Breast epithelium (tissue), 3 donors: Measurements from ENCODE around the gene MZB1.

Experiments
- POLR2A ChIP-seq: fragments of 450-650 bp; IDR thresholded peaks from one replicate; pipeline ENCODE4 v1.6.1; 2016; ENCODE audit warnings: antibody characterized with exemption, mild to moderate bottlenecking, moderate library complexity
- POLR2AphosphoS5 ChIP-seq, 3 donors: sonication (generic); formaldehyde crosslinking; IDR thresholded peaks; one replicate each; pipeline ENCODE4 v1.6.1; 2017; ENCODE audit warnings: antibody characterized with exemption in 3 of 3
- TF ChIP-seq, protein P1 (sequence below), 3 donors: fragments of 450-650 bp; IDR thresholded peaks; one replicate each; pipeline ENCODE4 v1.5.1; 2016 to 2017; ENCODE audit warnings: antibody characterized with exemption in 3 of 3, mild to moderate bottlenecking in 3 of 3, moderate library complexity in 3 of 3

- TF ChIP-seq, protein P1, sequence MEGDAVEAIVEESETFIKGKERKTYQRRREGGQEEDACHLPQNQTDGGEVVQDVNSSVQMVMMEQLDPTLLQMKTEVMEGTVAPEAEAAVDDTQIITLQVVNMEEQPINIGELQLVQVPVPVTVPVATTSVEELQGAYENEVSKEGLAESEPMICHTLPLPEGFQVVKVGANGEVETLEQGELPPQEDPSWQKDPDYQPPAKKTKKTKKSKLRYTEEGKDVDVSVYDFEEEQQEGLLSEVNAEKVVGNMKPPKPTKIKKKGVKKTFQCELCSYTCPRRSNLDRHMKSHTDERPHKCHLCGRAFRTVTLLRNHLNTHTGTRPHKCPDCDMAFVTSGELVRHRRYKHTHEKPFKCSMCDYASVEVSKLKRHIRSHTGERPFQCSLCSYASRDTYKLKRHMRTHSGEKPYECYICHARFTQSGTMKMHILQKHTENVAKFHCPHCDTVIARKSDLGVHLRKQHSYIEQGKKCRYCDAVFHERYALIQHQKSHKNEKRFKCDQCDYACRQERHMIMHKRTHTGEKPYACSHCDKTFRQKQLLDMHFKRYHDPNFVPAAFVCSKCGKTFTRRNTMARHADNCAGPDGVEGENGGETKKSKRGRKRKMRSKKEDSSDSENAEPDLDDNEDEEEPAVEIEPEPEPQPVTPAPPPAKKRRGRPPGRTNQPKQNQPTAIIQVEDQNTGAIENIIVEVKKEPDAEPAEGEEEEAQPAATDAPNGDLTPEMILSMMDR (IDR thresholded peaks at IDR 0.05), result no peak
- TF ChIP-seq POLR2A (no peak), POLR2AphosphoS5 (IDR thresholded peaks at IDR 0.05) (no peak)
Observed at GRCh38 chr5:139387611-139388197, 2.0 kb downstream of the MZB1 start.
